Kasumi-1 (cell line): Measurements from ENCODE around the gene TGM5.

Experiments used
- DNase-seq, 2 experiments: peaks; one replicate each; lab custom pipeline; 2025; lab: John Stamatoyannopoulos, UW

TGM5 gene

GRCh38 chr15:43190178-43190577, 76.5 kb downstream of the TGM5 start:
- DNase-seq: no peak

- no peak for DNase-seq
Measured at GRCh38 chr15:43189296-43189695, 77.4 kb downstream of the TGM5 start.

GRCh38 chr15:43187544-43188155, 79.1 kb downstream of the TGM5 start:
- peak; percentile 31 to 70 for DNase-seq

- DNase-seq: no peak
Measured at GRCh38 chr15:43186003-43186353, 80.8 kb downstream of the TGM5 start.

GRCh38 chr15:43185157-43186002, 81.3 kb downstream of the TGM5 start, which contains the start of gene CCNDBP1:
Gene CCNDBP1 (plus strand): TSS chr15:43185403. CDS start chr15:43185499, 96 bp downstream.
- DNase-seq: peak; percentile 49 to 51

- DNase-seq: no peak
Measured at GRCh38 chr15:43184407-43185124, 82.2 kb downstream of the TGM5 start.

- no peak for DNase-seq
Measured at GRCh38 chr15:43183270-43183669, 83.5 kb downstream of the TGM5 start.
